Ovary (tissue), 3 donors: ENCODE measurements around the gene CUBN.

Experiments
- POLR2A ChIP-seq: fragments of 450-650 bp; IDR thresholded peaks from one replicate; pipeline ENCODE4 v1.6.1; 2017; ENCODE audit warnings: antibody characterized with exemption, mild to moderate bottlenecking, moderate library complexity
- TF ChIP-seq, protein P1 (sequence below), 3 donors: fragments of 450-650 bp in 2 of 3; fragments of 200-600 bp in 1 of 3; IDR thresholded peaks; one replicate each; pipeline versions ENCODE4 v1.5.1 to v1.8.0; 2016 to 2022; ENCODE audit warnings: antibody characterized with exemption in 3 of 3, mild to moderate bottlenecking in 1 of 3
- donor health status: DM: no; HTN: no; CAD: no.

DNA sequence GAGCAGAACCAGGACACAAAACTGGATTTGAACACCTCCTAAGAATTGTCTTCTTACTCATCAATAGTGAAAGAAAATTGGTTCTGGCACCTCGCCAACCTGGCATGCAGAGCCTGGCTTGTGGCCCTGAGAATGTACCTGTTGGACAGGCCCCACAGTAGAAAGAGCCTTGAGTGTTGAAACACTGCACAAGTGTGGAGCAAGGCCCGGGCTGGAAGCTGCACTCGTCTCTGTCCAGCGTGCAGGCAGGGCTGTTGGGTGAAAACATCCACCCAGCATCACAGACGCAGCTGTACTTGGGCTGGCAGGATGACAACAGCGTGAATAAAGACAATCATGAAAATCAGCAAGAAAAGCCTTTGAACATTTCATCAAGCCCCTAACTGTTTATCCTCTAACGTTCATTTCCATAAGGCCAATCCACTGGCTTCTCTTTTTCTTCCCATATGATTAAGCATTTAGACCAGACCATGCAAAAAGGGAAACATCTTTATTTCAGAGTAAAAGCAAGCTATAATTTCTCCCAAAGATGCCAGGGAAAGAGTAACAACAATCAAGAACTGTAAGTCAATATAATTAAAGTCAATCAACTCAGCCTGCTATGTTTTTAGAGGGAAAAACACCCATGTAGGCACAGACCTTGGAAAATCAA, 15.6 kb downstream of the CUBN start:
- no peak for TF ChIP-seq POLR2A
- TF ChIP-seq, protein P1, sequence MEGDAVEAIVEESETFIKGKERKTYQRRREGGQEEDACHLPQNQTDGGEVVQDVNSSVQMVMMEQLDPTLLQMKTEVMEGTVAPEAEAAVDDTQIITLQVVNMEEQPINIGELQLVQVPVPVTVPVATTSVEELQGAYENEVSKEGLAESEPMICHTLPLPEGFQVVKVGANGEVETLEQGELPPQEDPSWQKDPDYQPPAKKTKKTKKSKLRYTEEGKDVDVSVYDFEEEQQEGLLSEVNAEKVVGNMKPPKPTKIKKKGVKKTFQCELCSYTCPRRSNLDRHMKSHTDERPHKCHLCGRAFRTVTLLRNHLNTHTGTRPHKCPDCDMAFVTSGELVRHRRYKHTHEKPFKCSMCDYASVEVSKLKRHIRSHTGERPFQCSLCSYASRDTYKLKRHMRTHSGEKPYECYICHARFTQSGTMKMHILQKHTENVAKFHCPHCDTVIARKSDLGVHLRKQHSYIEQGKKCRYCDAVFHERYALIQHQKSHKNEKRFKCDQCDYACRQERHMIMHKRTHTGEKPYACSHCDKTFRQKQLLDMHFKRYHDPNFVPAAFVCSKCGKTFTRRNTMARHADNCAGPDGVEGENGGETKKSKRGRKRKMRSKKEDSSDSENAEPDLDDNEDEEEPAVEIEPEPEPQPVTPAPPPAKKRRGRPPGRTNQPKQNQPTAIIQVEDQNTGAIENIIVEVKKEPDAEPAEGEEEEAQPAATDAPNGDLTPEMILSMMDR (IDR thresholded peaks at IDR 0.05): no peak
